Pancreas (tissue), 10 donors: ENCODE data around the gene ABCA4. TPM values are rescaled to one million over a fixed set of nuclear protein-coding genes. Genes with fewer than 3 reads are reported as not detected.

Source experiments
- ATAC-seq, 4 donors: fragments of 200-7000 bp; cut with Tn5 transposase; one replicate each; pipeline versions ENCODE4 v1.8.0 to v1.9.1; 2020; ENCODE audit warnings: mild to moderate bottlenecking in 4 of 4, moderate library complexity in 4 of 4
- DNase-seq, 6 donors: peaks; one replicate each; pipeline ENCODE4 v3.0.0-alpha.2; 2020
- FAIRE-seq: peaks from 2 replicates; lab custom pipeline; 2012; peaks lifted over from hg19 to GRCh38; lab: Jason Lieb, UNC
- H3K27ac ChIP-seq, 4 donors: fragments of 200-600 bp; sonication (generic); 1 replicate in 3 of 4; 2 replicates in 1 of 4; pipeline versions ENCODE4 v1.5.0 to v1.8.0; 2020
- H3K27me3 ChIP-seq, 4 donors: fragments of 200-600 bp; one replicate each; pipeline ENCODE4 v1.8.0; 2021
- H3K36me3 ChIP-seq, 3 donors: fragments of 200-600 bp; sonication (generic) in 1 of 3; one replicate each; pipeline versions ENCODE4 v1.5.0 to v1.8.0; 2020 to 2021
- H3K4me1 ChIP-seq, 3 donors: fragments of 200-600 bp; one replicate each; pipeline ENCODE4 v1.8.0; 2021
- H3K4me3 ChIP-seq, 4 donors: fragments of 200-600 bp; sonication (generic) in 2 of 4; one replicate each; pipeline versions ENCODE4 v1.5.0 to v1.8.0; 2020 to 2021
- H3K9me3 ChIP-seq, 4 donors: fragments of 200-600 bp; one replicate each; pipeline ENCODE4 v1.8.0; 2021
- WGBS, 2 donors: extraction: QIAGEN DNeasy Blood & Tissue Kit; methylation state at CpG; one replicate each; pipeline ENCODE4 v1.1.7; 2013; 5-methylcytosine and 5-hydroxymethylcytosine counted together
- intact Hi-C, 3 donors: fragments of 100-400 bp; cut with DNase I; formaldehyde crosslinking; loops; one replicate each; pipeline versions ENCODE4 v1.11.1 to v1.14.2; 2022
- polyA plus RNA-seq, 2 donors: library from polyadenylated mRNA; stranded (reverse); fragments of 200-250 nt; gene quantifications; one replicate each; pipeline ENCODE4 v1.2.3, GENCODE V29; 2013
- total RNA-seq, 6 donors: library from RNA; stranded (reverse); fragmentation: NEBNext Ultra II Directional in 4 of 6; extraction: Animal tissue kit (Norgen Biotek cat#: 25700) in 4 of 6; gene quantifications; one replicate each; pipeline versions ENCODE4 v1.2.1 to v1.2.4, GENCODE V29; 2021 to 2023
- TF ChIP-seq, protein P1 (sequence below), 4 donors: fragments of 200-600 bp; sonication (generic) in 3 of 4; IDR thresholded peaks; one replicate each; pipeline versions ENCODE4 v1.5.0 to v1.8.0; 2021; ENCODE audit warnings: antibody characterized with exemption in 4 of 4
- donor health status: healthy with polysubstance abuse.
- donor health status: DM: no; HTN: no; CAD: no; lungs with moderate emphysema.
- donor health status: DM: no; HTN: no; CAD: no.
- donor health status: control.
- donor health status: control.
- donor health status: Bipolar disorder and iron deficiency.
- donor health status: DM: yes; HTN: yes; CAD: no.
- donor health status: DM: no; HTN: no; CAD: no.
- donor health status: DM: no; HTN: no; CAD: no.
- donor health status: DM: yes; HTN: yes; CAD: no.

ABCA4 gene
- total and polyA plus RNA-seq, 8 donors, result 0.03 to 0.16 (median 0.14) TPM; not detected in 2

DNA sequence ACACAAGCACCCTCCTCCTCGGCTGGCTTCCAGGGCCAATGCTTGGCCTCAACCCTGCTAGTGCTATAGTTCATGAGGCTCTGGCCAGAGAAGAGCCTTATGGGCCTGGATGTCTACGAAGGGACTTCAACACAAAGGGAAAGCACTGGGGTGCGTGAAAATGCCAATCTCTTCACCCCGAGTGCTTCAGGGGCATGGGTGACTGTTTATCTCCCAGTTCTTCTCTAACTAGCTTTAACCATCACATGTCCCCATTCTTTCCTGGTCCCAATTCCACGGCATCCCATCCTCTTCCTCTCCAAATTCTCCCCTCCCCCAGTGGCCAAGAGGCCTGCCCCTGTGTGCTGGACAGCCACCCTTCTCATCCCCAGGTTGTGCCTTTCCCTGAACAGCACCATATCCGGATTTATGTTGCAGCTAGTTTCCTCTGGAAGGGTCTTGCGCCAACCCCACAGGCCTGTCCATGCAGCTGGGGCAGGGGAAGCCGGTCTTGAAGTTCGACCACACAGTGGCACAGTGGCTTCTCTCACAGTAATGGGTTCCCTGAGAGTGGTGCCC lies 16.7 kb downstream of the ABCA4 start:
- Histone ChIP-seq H3K9me3 (no peaks in the 10 kb centered on the region), H3K4me3 (no peak overlapping the region), H3K36me3 (no peaks in the 10 kb centered on the region), H3K4me1 (no peaks in the 10 kb centered on the region), H3K27me3 (no peaks in the 10 kb centered on the region), H3K27ac (no peak overlapping the region)
- ATAC-seq (no peak), DNase-seq (no peak), FAIRE-seq (no peak)
- TF ChIP-seq, protein P1, sequence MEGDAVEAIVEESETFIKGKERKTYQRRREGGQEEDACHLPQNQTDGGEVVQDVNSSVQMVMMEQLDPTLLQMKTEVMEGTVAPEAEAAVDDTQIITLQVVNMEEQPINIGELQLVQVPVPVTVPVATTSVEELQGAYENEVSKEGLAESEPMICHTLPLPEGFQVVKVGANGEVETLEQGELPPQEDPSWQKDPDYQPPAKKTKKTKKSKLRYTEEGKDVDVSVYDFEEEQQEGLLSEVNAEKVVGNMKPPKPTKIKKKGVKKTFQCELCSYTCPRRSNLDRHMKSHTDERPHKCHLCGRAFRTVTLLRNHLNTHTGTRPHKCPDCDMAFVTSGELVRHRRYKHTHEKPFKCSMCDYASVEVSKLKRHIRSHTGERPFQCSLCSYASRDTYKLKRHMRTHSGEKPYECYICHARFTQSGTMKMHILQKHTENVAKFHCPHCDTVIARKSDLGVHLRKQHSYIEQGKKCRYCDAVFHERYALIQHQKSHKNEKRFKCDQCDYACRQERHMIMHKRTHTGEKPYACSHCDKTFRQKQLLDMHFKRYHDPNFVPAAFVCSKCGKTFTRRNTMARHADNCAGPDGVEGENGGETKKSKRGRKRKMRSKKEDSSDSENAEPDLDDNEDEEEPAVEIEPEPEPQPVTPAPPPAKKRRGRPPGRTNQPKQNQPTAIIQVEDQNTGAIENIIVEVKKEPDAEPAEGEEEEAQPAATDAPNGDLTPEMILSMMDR (IDR thresholded peaks at IDR 0.05), result no peak
- WGBS, 2 donors, result 84 to 92% methylated on average over 9 of the region's 9 CpGs
- intact Hi-C loops, result no loop called here

DNA sequence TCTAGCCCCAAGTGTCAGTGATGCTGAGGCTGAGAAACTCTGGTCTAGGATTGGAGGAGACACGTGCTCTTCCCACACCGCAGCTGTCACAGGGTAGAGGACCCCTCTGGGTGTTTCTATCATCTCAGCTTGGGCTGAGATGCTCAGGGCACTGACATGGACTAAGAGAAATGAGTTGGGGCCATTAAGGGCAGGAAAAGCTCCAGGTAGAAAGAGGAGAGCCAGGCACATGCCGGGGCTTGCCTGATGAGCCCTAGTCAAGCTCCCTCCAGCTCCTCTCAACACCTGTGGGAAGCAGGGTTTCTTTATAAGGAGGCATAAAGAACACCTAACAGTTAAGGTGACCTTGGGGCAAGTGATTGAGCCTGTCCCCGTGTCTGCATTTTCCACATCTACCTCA lies 17.3 kb downstream of the ABCA4 start:
- Histone ChIP-seq H3K4me3 (no peak overlapping the region), H3K27me3 (no peaks in the 10 kb centered on the region), H3K9me3 (no peaks in the 10 kb centered on the region), H3K36me3 (no peaks in the 10 kb centered on the region), H3K4me1 (no peaks in the 10 kb centered on the region), H3K27ac (no peak overlapping the region)
- no peak for DNase-seq
- no peak for ATAC-seq
- no peak for FAIRE-seq
- TF ChIP-seq, protein P1 (IDR thresholded peaks at IDR 0.05), result no peak
- 82 to 85% methylated on average over 4 of the region's 4 CpGs for WGBS, 2 donors
- intact Hi-C loops, result no loop called here

DNA sequence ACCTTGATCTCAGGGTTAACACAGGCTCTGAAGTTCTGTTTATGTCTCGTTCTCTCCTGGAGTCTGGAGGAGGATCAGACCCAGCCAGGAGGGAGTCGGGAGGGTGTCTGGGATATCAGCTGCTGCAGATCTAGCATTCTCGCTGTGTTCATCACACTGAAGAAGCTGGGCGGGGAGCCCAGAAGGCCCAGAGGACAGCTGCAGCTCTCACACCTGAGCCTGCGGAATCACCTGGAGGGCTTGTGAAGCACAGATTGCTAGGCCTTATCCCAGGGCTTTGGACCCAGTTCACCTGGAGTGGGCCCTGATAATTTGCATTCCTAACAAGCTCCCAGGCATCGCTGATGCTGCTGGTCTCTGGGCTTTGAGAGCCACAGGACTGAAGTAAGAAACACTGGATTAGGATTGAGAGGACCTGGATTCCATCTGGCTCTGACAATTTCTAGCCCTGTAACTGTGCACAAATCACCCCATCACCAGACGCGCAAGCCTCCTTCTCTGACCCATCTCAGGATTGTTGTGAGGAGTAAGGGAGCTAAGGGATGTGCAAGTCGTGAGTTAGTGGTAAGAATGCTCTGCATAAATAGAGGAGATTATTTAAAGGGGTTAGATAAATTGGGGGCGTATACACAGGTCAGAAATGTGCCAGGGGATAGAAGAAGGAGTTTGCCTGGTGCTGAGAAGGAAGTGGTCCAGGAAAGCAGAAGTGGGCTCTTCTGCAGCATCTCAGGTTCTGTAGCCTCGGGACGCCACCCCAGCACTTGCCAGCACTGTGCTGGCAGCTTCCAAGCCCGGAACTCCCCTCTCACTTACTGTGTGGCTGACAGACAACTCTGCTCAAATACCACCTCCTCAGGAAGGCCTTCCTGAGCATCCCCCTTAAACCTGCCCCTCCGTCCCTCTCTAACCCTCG lies 19.1 kb downstream of the ABCA4 start:
- H3K4me3 ChIP-seq, result no peak overlapping the region
- H3K27ac ChIP-seq, result no peak overlapping the region
- FAIRE-seq, result no peak
- no peaks in the 10 kb centered on the region for H3K27me3 ChIP-seq
- H3K4me1 ChIP-seq, result no peaks in the 10 kb centered on the region
- ATAC-seq, result no peak
- WGBS, 2 donors, result 73 to 84% methylated on average over 15 of the region's 15 CpGs
- no peaks in the 10 kb centered on the region for H3K36me3 ChIP-seq
- TF ChIP-seq, protein P1 (IDR thresholded peaks at IDR 0.05), result no peak
- intact Hi-C loops, result no loop called here
- no peak for DNase-seq
- no peaks in the 10 kb centered on the region for H3K9me3 ChIP-seq

DNA sequence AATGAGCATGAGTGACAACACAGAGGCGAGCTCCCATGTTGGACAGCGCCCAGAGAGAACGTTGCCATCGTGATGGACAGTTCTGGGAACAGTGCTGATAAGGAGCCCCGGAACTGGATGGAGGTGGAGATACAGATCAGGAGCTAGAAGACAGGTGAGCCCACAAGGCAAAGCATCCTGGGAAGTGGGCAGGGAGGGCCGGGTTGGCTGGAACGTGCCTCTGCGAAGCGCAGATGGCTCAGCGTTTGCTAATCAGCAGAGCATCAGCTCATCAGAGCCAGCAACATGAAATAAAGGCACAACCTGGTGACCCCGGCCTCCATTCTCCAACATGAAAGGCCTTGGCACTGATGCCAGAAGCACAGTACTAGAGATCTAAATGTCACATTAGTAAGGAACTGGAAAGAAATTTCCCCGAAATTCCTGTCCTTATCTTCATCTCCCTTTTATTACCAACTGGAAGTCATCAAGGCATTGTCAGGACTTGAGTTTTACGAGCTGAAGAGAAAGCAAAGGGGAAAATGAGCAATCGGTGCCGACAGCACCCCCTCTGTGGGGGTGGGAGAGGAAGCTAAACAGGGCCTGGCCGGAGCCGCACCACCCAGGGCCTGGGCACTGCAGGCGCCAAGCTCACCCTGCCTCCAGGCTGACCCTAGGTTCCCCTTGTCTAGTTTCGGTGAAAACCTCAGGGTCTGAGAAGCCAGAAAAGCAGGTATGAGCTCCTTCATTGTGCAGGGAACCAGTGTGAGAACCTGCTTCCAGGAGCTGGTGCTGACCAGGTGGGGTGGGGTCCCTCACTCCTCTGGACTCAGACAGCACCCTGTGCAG lies 19.9 kb downstream of the ABCA4 start:
- ATAC-seq, result no peak
- FAIRE-seq, result no peak
- TF ChIP-seq, protein P1 (IDR thresholded peaks at IDR 0.05), result no peak
- no peak overlapping the region for H3K27ac ChIP-seq
- WGBS, 2 donors, result 65 to 69% methylated on average over 19 of the region's 19 CpGs
- H3K27me3 ChIP-seq, result no peaks in the 10 kb centered on the region
- intact Hi-C loops, result no loop called here
- no peak overlapping the region for H3K4me3 ChIP-seq
- H3K9me3 ChIP-seq, result no peaks in the 10 kb centered on the region
- no peaks in the 10 kb centered on the region for H3K4me1 ChIP-seq
- DNase-seq, result no peak
- H3K36me3 ChIP-seq, result no peaks in the 10 kb centered on the region
